AG04450 (cell line): ENCODE measurements around the gene INTS1. TPM values are rescaled to one million over a fixed set of nuclear protein-coding genes. Genes with fewer than 3 reads are reported as not detected.

ENCODE experiments used
- CTCF ChIA-PET: fragments of 300-600, 350-600 bp; formaldehyde crosslinking; extraction: SDS; loops from one replicate; lab custom pipeline; 2022; ENCODE audit warnings: antibody characterized with exemption, inconsistent platforms; lab: Charles Lee
- POLR2A ChIA-PET: fragments of 350-600 bp; formaldehyde crosslinking; extraction: SDS; loops from one replicate; lab custom pipeline; 2021; ENCODE audit warnings: antibody characterized with exemption, inconsistent platforms; lab: Yijun Ruan, JAX
- DNase-seq: peaks from one replicate; pipeline ENCODE4 v3.0.0-alpha.2; 2011; ENCODE audit warnings: low read depth, low spot score
- H3K27ac ChIP-seq: one replicate; pipeline ENCODE4 v1.5.1; 2012; ENCODE audit warnings: low read depth, low read length, control low read depth
- H3K27me3 ChIP-seq: one replicate; pipeline ENCODE4 v1.6.0; 2012; ENCODE audit warnings: low read length; ENCODE audit not compliant: control insufficient read depth, insufficient read depth
- H3K4me3 ChIP-seq: 2 replicates; pipeline ENCODE4 v1.5.1; 2011; ENCODE audit warnings: mild to moderate bottlenecking, low read depth, low read length, control low read depth
- H3K9me3 ChIP-seq: 2 replicates; pipeline ENCODE4 v1.5.1; 2012; ENCODE audit warnings: low read length; ENCODE audit not compliant: control insufficient read depth, insufficient read depth
- polyA plus RNA-seq: library from polyadenylated mRNA; depleted of rRNA; stranded (reverse); fragments of >200 nt; gene quantifications from 2 replicates; pipeline ENCODE4 v1.2.3, GENCODE V29; 2011
- TF ChIP-seq, protein P1 (sequence below): IDR thresholded peaks from 2 replicates; pipeline ENCODE4 v1.5.1; 2011; ENCODE audit warnings: low read depth, low read length, control low read depth, inconsistent platforms

INTS1 gene
- polyA plus RNA-seq, 1 experiment = 9.0 TPM

DNA sequence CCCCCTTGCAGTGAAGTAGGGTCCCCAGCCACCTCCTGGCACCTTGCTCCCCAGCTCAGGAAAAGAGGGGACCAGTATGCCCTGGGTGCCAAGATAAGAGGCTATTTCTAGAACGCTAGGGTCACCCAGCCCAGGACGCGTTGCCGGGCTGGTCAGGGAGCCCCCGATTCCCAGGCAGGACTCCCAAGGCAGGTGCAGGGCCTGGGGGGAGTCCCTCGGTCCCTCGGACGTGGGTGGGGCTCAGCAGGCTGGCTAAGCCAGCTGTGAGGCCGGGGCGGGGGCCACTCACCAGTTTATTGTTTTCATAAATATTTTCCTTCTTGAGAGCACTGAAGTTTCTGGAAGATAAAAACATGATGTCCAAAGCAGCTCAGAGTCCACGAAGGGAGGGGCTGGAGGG lies 54.2 kb downstream of the INTS1 start:
- no peak for DNase-seq
- CTCF ChIA-PET = interaction anchor here (1.3 kb wide), 1 partner anchor 18 kb away, joined by 7 read pairs; no protein-coding TSS in a partner anchor
- Histone ChIP-seq H3K4me3 (no peak overlapping the region), H3K27ac (no peak overlapping the region), H3K9me3 (no peaks in the 10 kb centered on the region; the same call in 1 of the 2 replicates), H3K27me3 (no peaks in the 10 kb centered on the region)
- POLR2A ChIA-PET = no interaction called here
- TF ChIP-seq, protein P1, sequence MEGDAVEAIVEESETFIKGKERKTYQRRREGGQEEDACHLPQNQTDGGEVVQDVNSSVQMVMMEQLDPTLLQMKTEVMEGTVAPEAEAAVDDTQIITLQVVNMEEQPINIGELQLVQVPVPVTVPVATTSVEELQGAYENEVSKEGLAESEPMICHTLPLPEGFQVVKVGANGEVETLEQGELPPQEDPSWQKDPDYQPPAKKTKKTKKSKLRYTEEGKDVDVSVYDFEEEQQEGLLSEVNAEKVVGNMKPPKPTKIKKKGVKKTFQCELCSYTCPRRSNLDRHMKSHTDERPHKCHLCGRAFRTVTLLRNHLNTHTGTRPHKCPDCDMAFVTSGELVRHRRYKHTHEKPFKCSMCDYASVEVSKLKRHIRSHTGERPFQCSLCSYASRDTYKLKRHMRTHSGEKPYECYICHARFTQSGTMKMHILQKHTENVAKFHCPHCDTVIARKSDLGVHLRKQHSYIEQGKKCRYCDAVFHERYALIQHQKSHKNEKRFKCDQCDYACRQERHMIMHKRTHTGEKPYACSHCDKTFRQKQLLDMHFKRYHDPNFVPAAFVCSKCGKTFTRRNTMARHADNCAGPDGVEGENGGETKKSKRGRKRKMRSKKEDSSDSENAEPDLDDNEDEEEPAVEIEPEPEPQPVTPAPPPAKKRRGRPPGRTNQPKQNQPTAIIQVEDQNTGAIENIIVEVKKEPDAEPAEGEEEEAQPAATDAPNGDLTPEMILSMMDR = no peak

DNA sequence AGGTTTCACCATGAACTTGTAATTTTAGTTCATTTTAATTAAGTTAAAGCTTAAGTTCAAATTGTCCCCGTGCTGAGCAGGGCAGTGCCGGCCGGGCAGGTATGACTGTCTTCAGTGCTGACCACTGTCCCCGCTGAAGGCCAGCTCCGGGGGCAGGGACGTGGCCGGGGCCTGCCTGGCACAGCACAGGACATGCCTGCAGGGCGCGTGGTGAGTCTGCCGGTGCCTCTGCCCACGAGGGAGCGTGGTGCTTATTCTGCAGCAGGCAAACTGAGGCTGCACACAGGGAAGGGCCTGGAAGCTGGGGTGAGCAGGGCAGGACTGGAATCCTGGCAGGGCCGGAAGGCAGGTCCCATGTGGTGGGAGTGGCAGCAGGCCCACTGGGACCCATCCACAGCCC lies 54.7 kb downstream of the INTS1 start:
- Histone ChIP-seq H3K9me3 (no peaks in the 10 kb centered on the region; the same call in 1 of the 2 replicates), H3K27me3 (no peaks in the 10 kb centered on the region), H3K27ac (no peak overlapping the region), H3K4me3 (no peak overlapping the region)
- TF ChIP-seq, protein P1 = no peak
- DNase-seq = no peak
- ChIA-PET CTCF (interaction anchor here (1.3 kb wide), 1 partner anchor 17 kb away, joined by 7 read pairs; no protein-coding TSS in a partner anchor), POLR2A (no interaction called here)

DNA sequence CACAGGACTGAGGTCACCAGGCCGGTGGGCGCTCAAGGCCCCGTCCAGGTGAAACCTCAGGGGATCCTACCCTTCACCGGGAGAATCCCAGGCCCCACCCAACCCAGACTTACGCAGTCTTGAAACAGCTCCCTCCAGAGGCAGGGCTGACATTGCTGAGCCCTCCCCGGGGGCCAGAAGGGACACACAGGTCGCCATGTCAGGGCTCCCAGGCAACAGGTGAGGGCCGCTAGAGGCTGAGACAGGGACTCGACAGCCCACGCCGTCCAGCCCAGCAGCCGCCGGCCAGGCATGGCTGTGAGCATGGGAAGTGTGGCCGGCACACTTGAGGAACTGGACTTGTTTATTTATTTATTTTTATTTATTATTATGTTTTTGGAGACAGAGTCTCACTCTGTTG lies 55.2 kb downstream of the INTS1 start:
- no peak overlapping the region for H3K4me3 ChIP-seq
- POLR2A ChIA-PET = interaction anchor here (1.4 kb wide), 1 partner anchor 9 kb away, joined by 4 read pairs; no protein-coding TSS in a partner anchor
- DNase-seq = no peak
- CTCF ChIA-PET = interaction anchor here (1.3 kb wide), 1 partner anchor 17 kb away, joined by 7 read pairs; no protein-coding TSS in a partner anchor
- TF ChIP-seq, protein P1 = no peak
- no peak overlapping the region for H3K27ac ChIP-seq
- no peaks in the 10 kb centered on the region; the same call in 1 of the 2 replicates for H3K9me3 ChIP-seq
- no peaks in the 10 kb centered on the region for H3K27me3 ChIP-seq

DNA sequence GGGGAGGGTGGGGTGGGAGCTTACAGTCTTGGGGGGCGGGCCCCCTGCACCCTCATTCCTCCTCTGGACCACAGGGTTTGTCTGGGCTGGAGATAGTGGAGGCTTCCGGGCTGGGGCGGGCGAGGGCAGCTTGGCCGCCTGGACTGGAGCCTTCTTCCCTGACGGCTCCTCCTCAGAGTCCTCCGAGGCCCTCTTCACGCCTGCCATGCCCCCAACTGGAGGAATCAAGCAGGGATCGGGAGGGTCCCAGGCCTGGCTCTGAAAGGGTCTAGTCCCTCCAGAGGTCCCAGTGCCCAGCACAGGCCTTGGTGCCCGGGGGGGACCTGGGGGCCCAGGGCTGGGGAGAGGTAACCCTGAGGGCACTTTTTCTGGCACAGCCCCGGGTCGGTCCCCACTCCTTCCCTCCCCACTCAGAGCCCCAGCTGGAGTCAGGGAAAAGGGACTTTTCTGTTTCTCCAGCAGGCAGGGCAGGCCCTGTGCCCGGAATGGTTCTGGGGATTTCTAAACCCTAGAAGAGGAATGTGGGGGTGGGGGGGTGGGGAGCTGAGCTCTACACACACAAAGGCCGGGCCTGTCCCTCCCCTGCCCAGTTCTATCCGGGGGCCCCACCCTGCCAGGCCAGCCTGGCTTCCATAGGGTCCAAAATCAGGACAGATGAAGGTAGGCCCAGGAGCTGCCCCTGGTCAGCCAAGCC lies 56.5 kb downstream of the INTS1 start:
- TF ChIP-seq, protein P1 = no peak
- no peaks in the 10 kb centered on the region for H3K27me3 ChIP-seq
- no peaks in the 10 kb centered on the region; the same call in 1 of the 2 replicates for H3K9me3 ChIP-seq
- no peak overlapping the region for H3K4me3 ChIP-seq
- ChIA-PET POLR2A (interaction anchor here (1.3 to 1.4 kb wide), 2 partner anchors 10 to 12 kb away, joined by 4 to 6 read pairs; partner anchors contain the start of gene MICALL2), CTCF (interaction anchor here (0.7 to 1.9 kb wide), 3 partner anchors 15 to 382 kb away, joined by 3 to 5 read pairs (median 3); no protein-coding TSS in a partner anchor)
- no peak for DNase-seq
- H3K27ac ChIP-seq = peak overlapping the region; percentile 68

DNA sequence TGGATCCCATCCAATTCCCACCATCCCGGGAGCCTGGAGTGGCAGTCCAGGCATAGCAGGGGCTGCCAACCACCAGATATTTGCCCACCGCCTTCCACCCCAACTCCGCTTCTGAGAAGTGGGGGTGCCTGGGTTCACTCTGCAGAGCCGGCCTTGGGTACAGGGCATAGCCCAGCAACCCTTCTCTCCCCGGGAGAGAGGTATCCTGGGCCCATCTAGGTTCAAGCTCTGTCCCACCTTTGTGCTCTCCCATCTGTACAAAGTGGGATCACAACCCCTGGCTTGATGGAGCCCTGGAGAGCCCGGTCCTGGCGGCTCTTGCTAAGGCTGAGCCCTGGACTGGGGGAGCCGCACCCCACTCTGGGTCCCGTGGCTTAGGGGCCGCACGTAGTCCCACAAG lies 57.1 kb downstream of the INTS1 start:
- CTCF ChIA-PET = interaction anchor here (1.9 kb wide), 1 partner anchor 15 kb away, joined by 5 read pairs; no protein-coding TSS in a partner anchor
- DNase-seq = no peak
- H3K27ac ChIP-seq = no peak overlapping the region
- no peaks in the 10 kb centered on the region; the same call in 1 of the 2 replicates for H3K9me3 ChIP-seq
- TF ChIP-seq, protein P1 = no peak
- POLR2A ChIA-PET = interaction anchor here (1.3 kb wide), 1 partner anchor 12 kb away, joined by 6 read pairs; the partner anchor contains the start of gene MICALL2
- no peaks in the 10 kb centered on the region for H3K27me3 ChIP-seq
- H3K4me3 ChIP-seq = no peak overlapping the region
